HCT116 (cell line): ENCODE measurements around the gene TMF1. TPM values are rescaled to one million over a fixed set of nuclear protein-coding genes. Genes with fewer than 3 reads are reported as not detected.

Experiments
- ATAC-seq: fragments of 200-7000 bp; cut with Tn5 transposase; 2 replicates; pipeline ENCODE4 v1.9.1; 2020; ENCODE audit warnings: mild to moderate bottlenecking, moderate library complexity
- BruUV-seq: library from RNA; stranded (reverse); fragments of 400-500 nt; replicated peaks from 2 replicates; lab custom pipeline; 2021; lab: Mats Ljungman, UMichigan
- CTCF ChIA-PET: fragments of 300-600 bp; sonication (Branson Sonifier 250); formaldehyde crosslinking; loops from one replicate; lab custom pipeline; 2021; ENCODE audit warnings: antibody characterized with exemption; lab: Charles Lee
- POLR2A ChIA-PET: fragments of 300-600, 350-600 bp; sonication (Branson Sonifier 250); formaldehyde crosslinking; loops from one replicate; lab custom pipeline; 2021; ENCODE audit warnings: antibody characterized with exemption; lab: Charles Lee
- RAD21 ChIA-PET, 2 experiments: fragments of 300-600 bp; sonication (Branson Sonifier 250); formaldehyde crosslinking; loops; one replicate each; lab custom pipeline; 2023; ENCODE audit warnings: low total read pairs in 2 of 2; ENCODE audit not compliant: uncharacterized antibody in 2 of 2, unreplicated experiment in 2 of 2, low non-redundant PET in 1 of 2; lab: Charles Lee
- DNase-seq: peaks from one replicate; pipeline ENCODE4 v3.0.0-alpha.2; 2010; ENCODE audit warnings: low read depth, low spot score
- H2AFZ ChIP-seq: fragments of 200-600 bp; shearing (Covaris generic), sonication (generic); 2 replicates; pipeline ENCODE4 v1.6.1; 2017; ENCODE audit warnings: low read depth, mixed run types, mixed read lengths, antibody characterized with exemption, low read length; ENCODE audit not compliant: poor library complexity, severe bottlenecking
- H3K27ac ChIP-seq: 2 replicates; pipeline ENCODE4 v1.5.1; 2012; ENCODE audit warnings: low read depth, low read length
- H3K27me3 ChIP-seq: fragments of 200-600 bp; sonication (generic); 2 replicates; pipeline ENCODE4 v1.6.1; 2016; ENCODE audit warnings: mixed run types, low read length, mixed read lengths; ENCODE audit not compliant: insufficient read depth
- H3K36me3 ChIP-seq, 2 experiments: fragments of 200-500 bp in 1 of 2; fragments of 200-600 bp in 1 of 2; sonication (Bioruptor generic) in 1 of 2; sonication (generic) in 1 of 2; 2 replicates each; pipeline versions ENCODE4 v1.5.1 to v1.6.1; 2014 to 2016; ENCODE audit warnings: low read length in 2 of 2, inconsistent platforms in 1 of 2, mixed read lengths in 1 of 2, mixed run types in 1 of 2; ENCODE audit not compliant: insufficient read depth in 2 of 2, control insufficient read depth in 1 of 2
- H3K4me1 ChIP-seq, 2 experiments: fragments of 200-600 bp in 1 of 2; sonication (generic) in 1 of 2; 2 replicates each; pipeline versions ENCODE4 v1.5.1 to v1.6.1; 2012 to 2017; ENCODE audit warnings: low read length in 2 of 2, inconsistent platforms in 1 of 2, mild to moderate bottlenecking in 1 of 2, mixed read lengths in 1 of 2, mixed run types in 1 of 2, moderate library complexity in 1 of 2; ENCODE audit not compliant: insufficient read depth in 2 of 2, control insufficient read depth in 1 of 2
- H3K4me2 ChIP-seq: fragments of 200-600 bp; sonication (generic); 2 replicates; pipeline ENCODE4 v1.6.1; 2017; ENCODE audit warnings: mixed run types, low read length, mixed read lengths
- H3K4me3 ChIP-seq, 2 experiments: fragments of 200-600 bp in 1 of 2; sonication (generic) in 1 of 2; replicated peaks in 1 of 2; 2 replicates each; pipeline ENCODE4 v1.5.1; 2011 to 2016; ENCODE audit warnings: low read length in 2 of 2, control low read depth in 1 of 2, low read depth in 1 of 2, mild to moderate bottlenecking in 1 of 2, mixed read lengths in 1 of 2, mixed run types in 1 of 2
- H3K79me2 ChIP-seq: fragments of 200-600 bp; sonication (generic); 2 replicates; pipeline ENCODE4 v1.6.1; 2017; ENCODE audit warnings: mild to moderate bottlenecking, mixed run types, low read length, moderate library complexity, mixed read lengths; ENCODE audit not compliant: insufficient read depth
- H3K9ac ChIP-seq: fragments of 200-600 bp; sonication (generic); 2 replicates; pipeline ENCODE4 v1.6.1; 2016; ENCODE audit warnings: low read length, mixed read lengths
- H3K9me2 ChIP-seq: fragments of 200-600 bp; sonication (generic), shearing (Covaris generic); 2 replicates; pipeline ENCODE4 v1.6.1; 2017; ENCODE audit warnings: mixed run types, mild to moderate bottlenecking, moderate library complexity; ENCODE audit not compliant: insufficient read depth
- H3K9me3 ChIP-seq, 2 experiments: fragments of 200-500 bp in 1 of 2; fragments of 200-600 bp in 1 of 2; sonication (Bioruptor generic) in 1 of 2; sonication (generic) in 1 of 2; 2 replicates each; pipeline ENCODE4 v1.6.1; 2014 to 2017; ENCODE audit warnings: low read length in 2 of 2, mixed read lengths in 2 of 2, inconsistent platforms in 1 of 2, low read depth in 1 of 2, mild to moderate bottlenecking in 1 of 2, mixed run types in 1 of 2, moderate library complexity in 1 of 2; ENCODE audit not compliant: control insufficient read depth in 1 of 2, insufficient read depth in 1 of 2
- H4K20me1 ChIP-seq: fragments of 200-600 bp; sonication (generic), shearing (Covaris generic); 2 replicates; pipeline ENCODE4 v1.6.1; 2017; ENCODE audit warnings: mixed run types, mild to moderate bottlenecking, moderate library complexity; ENCODE audit not compliant: insufficient read depth
- CTCF ChIP-seq, 3 experiments: fragments of 200-600 bp in 1 of 3; sonication (generic) in 1 of 3; IDR thresholded peaks in 2 of 3; conservative IDR thresholded peaks in 1 of 3; 2 replicates each; pipeline ENCODE4 v1.5.1; 2012 to 2017; ENCODE audit warnings: low read depth in 2 of 3, low read length in 2 of 3, antibody characterized with exemption in 1 of 3, borderline replicate concordance in 1 of 3, control low read depth in 1 of 3, mild to moderate bottlenecking in 1 of 3, mixed read lengths in 1 of 3, mixed run types in 1 of 3, moderate library complexity in 1 of 3; ENCODE audit not compliant: insufficient read depth in 1 of 3
- MAX ChIP-seq: IDR thresholded peaks from 2 replicates; pipeline ENCODE4 v1.6.1; 2012
- POLR2A ChIP-seq: IDR thresholded peaks from 2 replicates; pipeline ENCODE4 v1.7.0; 2011; ENCODE audit warnings: borderline replicate concordance; ENCODE audit not compliant: insufficient read depth, insufficient read length; ENCODE audit errors: extremely low read depth
- RAD21 ChIP-seq: IDR thresholded peaks from 2 replicates; pipeline ENCODE4 v1.6.1; 2012; ENCODE audit warnings: low read depth, mild to moderate bottlenecking
- SRF ChIP-seq: IDR thresholded peaks from 2 replicates; pipeline ENCODE4 v1.6.1; 2012; ENCODE audit warnings: low read depth
- YY1 ChIP-seq: IDR thresholded peaks from 2 replicates; pipeline ENCODE4 v1.6.1; 2011; ENCODE audit warnings: low read length, low read depth, moderate library complexity, mild to moderate bottlenecking; ENCODE audit not compliant: insufficient replicate concordance; ENCODE audit errors: extremely low read depth
- ZBTB33 ChIP-seq: IDR thresholded peaks from 2 replicates; pipeline ENCODE4 v1.6.1; 2011; ENCODE audit warnings: mild to moderate bottlenecking, low read length, moderate library complexity; ENCODE audit not compliant: insufficient replicate concordance; ENCODE audit errors: extremely low read depth
- ZFX ChIP-seq: fragments of 450-650 bp; IDR thresholded peaks from 2 replicates; pipeline ENCODE4 v1.6.1; 2017
- intact Hi-C: fragments of 100-400 bp; cut with micrococcal nuclease; formaldehyde crosslinking; loops from 2 replicates; pipeline ENCODE4 v1.10.0; 2022
- total RNA-seq: library from RNA; stranded (reverse); gene quantifications from one replicate; pipeline ENCODE4 v1.2.1, GENCODE V29; 2021; ENCODE audit not compliant: unreplicated experiment

The TMF1 gene
- total RNA-seq, 1 experiment from 2014 or later, result 27.3 TPM

- no peaks in the 10 kb centered on the region; the same call in 1 of the 2 replicates for H3K79me2 ChIP-seq
- POLR2A ChIA-PET, result no interaction called here
- intact Hi-C loops, result no loop called here
Measured at GRCh38 chr3:69095636-69096035, 43.5 kb upstream of the TMF1 start.

More at GRCh38 chr3:69095636-69096035, 43.5 kb upstream of the TMF1 start:
- H3K9ac ChIP-seq, result no peak overlapping the region
- no peaks in the 10 kb centered on the region for H3K36me3 ChIP-seq
- no TSS peak for BruUV-seq
- CTCF ChIA-PET, result no interaction called here
- no peaks in the 10 kb centered on the region for H4K20me1 ChIP-seq
- H2AFZ ChIP-seq, result no peak overlapping the region
- H3K4me1 ChIP-seq, result no peaks in the 10 kb centered on the region; a peak in 2 of 4 replicates
- DNase-seq (no peak), ATAC-seq (no peak)
- no peak overlapping the region for H3K27ac ChIP-seq
- H3K9me3 ChIP-seq, result no peaks in the 10 kb centered on the region
- no peaks in the 10 kb centered on the region for H3K27me3 ChIP-seq
- RAD21 ChIA-PET, result no interaction called here
- H3K4me2 ChIP-seq, result no peak overlapping the region
- no peak overlapping the region for H3K4me3 ChIP-seq
- TF ChIP-seq MAX (no peak), CTCF (IDR thresholded peaks at IDR 0.05 in 2 of 3, conservative IDR thresholded peaks at IDR 0.05 in 1 of 3; ENCODE audit: borderline replicate concordance in 1 of 3, insufficient read depth in 1 of 3, low read depth in 2 of 3, low read length in 2 of 3) (no peak), POLR2A (no peak), YY1 (no peak), SRF (no peak), ZBTB33 (no peak), RAD21 (no peak), ZFX (no peak)
- no peaks in the 10 kb centered on the region for H3K9me2 ChIP-seq
